Measurements from ENCODE around the gene ALOX5. TPM values are rescaled to one million over a fixed set of nuclear protein-coding genes. Genes with fewer than 3 reads are reported as not detected.

ALOX5 gene
- total RNA-seq, 2 experiments from 2014 or later, result 0.56 to 0.60 TPM

DNA sequence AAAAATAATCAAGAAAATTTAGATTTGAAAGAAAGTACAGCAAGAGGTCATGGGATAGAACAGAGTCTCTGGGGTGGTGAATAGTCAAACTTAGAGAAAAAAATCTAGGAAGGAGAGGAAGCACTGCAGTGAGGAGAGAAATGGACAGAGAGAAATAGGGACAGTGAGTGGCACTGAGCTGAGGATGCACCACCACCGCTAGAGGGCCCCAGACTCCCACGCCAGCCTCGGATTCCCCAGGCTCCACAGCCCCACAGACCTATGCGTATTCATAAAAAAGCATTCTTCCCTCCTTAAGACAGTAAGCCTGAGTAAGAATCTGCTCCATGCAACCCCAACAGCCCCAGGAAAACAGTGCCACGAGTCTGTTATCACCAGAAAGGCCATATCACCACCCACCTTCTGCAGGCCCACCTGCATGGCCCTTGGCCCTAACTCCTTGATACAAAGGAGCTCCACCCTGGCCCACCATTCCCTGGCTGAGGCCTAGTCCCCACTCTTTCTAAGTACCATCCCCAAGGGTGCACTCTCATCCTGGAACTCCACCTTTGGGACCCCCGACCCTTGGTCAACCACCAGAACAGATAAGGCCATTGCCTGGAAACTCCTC lies 91.0 kb downstream of the ALOX5 start:
- Mint-ChIP-seq H3K4me3 (no peak overlapping the region), H3K27ac (no peak overlapping the region), H3K9me3 (no peaks in the 10 kb centered on the region), H3K27me3 (no peaks in the 10 kb centered on the region), H3K36me3 (ENCODE audit: low read depth) (no peaks in the 10 kb centered on the region), H3K4me1 (ENCODE audit: low read depth) (peaks cover 18% of the 10 kb centered on the region)
- intact Hi-C loops (cut with micrococcal nuclease), result loop anchor here (5.0 to 10.0 kb wide), 2 partner anchors 207 to 260 kb away; partner anchors contain the start of genes WASHC2C and ZFAND4
- ChIA-PET POLR2A (interaction anchor here (0.7 to 1.1 kb wide), 3 partner anchors 41 to 209 kb away, joined by 3 read pairs; no protein-coding TSS in a partner anchor), CTCF (interaction anchor here (0.5 to 2.0 kb wide), 36 partner anchors 9 to 261 kb away, joined by 3 to 21 read pairs (median 4); partner anchors contain the start of genes WASHC2C and ZFAND4)
- TF ChIP-seq, protein P1, sequence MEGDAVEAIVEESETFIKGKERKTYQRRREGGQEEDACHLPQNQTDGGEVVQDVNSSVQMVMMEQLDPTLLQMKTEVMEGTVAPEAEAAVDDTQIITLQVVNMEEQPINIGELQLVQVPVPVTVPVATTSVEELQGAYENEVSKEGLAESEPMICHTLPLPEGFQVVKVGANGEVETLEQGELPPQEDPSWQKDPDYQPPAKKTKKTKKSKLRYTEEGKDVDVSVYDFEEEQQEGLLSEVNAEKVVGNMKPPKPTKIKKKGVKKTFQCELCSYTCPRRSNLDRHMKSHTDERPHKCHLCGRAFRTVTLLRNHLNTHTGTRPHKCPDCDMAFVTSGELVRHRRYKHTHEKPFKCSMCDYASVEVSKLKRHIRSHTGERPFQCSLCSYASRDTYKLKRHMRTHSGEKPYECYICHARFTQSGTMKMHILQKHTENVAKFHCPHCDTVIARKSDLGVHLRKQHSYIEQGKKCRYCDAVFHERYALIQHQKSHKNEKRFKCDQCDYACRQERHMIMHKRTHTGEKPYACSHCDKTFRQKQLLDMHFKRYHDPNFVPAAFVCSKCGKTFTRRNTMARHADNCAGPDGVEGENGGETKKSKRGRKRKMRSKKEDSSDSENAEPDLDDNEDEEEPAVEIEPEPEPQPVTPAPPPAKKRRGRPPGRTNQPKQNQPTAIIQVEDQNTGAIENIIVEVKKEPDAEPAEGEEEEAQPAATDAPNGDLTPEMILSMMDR (IDR thresholded peaks at IDR 0.05), result peak; percentile 94
- ATAC-seq, result peak; percentile 98
- DNase-seq, result peak; percentile 85

DNA sequence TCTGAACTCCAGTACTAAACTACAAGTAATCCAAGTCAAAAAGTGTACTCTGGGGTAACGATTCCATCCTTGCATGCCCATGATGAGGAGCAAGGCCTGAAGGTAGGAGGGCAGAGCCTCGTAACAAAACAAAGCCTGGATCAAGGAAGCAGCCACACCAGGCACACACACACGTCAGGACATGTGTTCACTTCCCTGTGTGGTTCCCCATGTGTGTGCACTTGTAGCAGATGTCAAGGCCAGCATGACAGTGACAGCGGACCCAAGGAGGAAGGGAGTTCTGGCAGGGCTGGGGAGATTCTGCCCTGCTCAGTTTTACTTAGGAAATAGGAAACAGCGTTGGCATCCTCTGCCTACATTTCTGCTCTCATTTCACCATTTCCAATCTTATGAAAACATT lies 92.8 kb downstream of the ALOX5 start:
- H3K36me3 Mint-ChIP-seq (ENCODE audit: low read depth), result no peaks in the 10 kb centered on the region
- no peak overlapping the region for H3K4me3 Mint-ChIP-seq
- POLR2A ChIA-PET, result no interaction called here
- H3K9me3 Mint-ChIP-seq, result no peaks in the 10 kb centered on the region
- CTCF ChIA-PET, result no interaction called here
- no peaks in the 10 kb centered on the region for H3K27me3 Mint-ChIP-seq
- H3K4me1 Mint-ChIP-seq (ENCODE audit: low read depth), result peaks cover 30% of the 10 kb centered on the region
- H3K27ac Mint-ChIP-seq, result no peak overlapping the region
- DNase-seq (no peak), ATAC-seq (no peak)
- TF ChIP-seq, protein P1 (IDR thresholded peaks at IDR 0.05), result no peak
- intact Hi-C loops (cut with micrococcal nuclease), result loop anchor here (5.0 to 10.0 kb wide), 2 partner anchors 206 to 258 kb away; partner anchors contain the start of genes WASHC2C and ZFAND4

DNA sequence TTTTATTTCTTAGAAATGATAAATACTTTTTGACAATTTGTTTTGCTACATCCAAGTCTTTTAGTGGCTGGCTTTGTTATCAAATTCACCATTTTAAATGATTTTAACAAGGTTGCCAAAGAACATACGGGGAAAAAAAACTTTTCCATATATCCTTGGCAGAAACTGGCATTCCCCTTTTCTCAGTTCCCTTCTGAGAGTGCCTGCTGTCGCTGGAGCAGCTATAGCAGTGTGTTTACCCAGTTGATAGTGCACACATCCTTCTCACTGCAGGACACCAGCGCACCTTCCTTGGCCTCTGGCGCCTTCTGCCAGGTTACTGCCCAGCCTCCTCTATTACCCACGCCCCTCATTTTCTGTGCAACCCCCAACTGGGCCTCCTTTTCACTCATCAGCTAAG lies 94.1 kb downstream of the ALOX5 start:
- Mint-ChIP-seq H3K27me3 (no peaks in the 10 kb centered on the region), H3K9me3 (no peaks in the 10 kb centered on the region), H3K36me3 (ENCODE audit: low read depth) (no peaks in the 10 kb centered on the region), H3K4me3 (no peak overlapping the region), H3K4me1 (ENCODE audit: low read depth) (peaks cover 31% of the 10 kb centered on the region), H3K27ac (no peak overlapping the region)
- DNase-seq (no peak), ATAC-seq (no peak)
- ChIA-PET POLR2A (interaction anchor here (0.9 kb wide), 1 partner anchor 9 kb away, joined by 3 read pairs; no protein-coding TSS in a partner anchor), CTCF (interaction anchor here (1.1 to 1.6 kb wide), 2 partner anchors 125 to 204 kb away, joined by 3 to 4 read pairs; partner anchors contain the start of gene ZFAND4)
- TF ChIP-seq, protein P1 (IDR thresholded peaks at IDR 0.05), result no peak
- intact Hi-C loops (cut with micrococcal nuclease), result loop anchor here (5.0 to 10.0 kb wide), 2 partner anchors 204 to 257 kb away; partner anchors contain the start of genes WASHC2C and ZFAND4

DNA sequence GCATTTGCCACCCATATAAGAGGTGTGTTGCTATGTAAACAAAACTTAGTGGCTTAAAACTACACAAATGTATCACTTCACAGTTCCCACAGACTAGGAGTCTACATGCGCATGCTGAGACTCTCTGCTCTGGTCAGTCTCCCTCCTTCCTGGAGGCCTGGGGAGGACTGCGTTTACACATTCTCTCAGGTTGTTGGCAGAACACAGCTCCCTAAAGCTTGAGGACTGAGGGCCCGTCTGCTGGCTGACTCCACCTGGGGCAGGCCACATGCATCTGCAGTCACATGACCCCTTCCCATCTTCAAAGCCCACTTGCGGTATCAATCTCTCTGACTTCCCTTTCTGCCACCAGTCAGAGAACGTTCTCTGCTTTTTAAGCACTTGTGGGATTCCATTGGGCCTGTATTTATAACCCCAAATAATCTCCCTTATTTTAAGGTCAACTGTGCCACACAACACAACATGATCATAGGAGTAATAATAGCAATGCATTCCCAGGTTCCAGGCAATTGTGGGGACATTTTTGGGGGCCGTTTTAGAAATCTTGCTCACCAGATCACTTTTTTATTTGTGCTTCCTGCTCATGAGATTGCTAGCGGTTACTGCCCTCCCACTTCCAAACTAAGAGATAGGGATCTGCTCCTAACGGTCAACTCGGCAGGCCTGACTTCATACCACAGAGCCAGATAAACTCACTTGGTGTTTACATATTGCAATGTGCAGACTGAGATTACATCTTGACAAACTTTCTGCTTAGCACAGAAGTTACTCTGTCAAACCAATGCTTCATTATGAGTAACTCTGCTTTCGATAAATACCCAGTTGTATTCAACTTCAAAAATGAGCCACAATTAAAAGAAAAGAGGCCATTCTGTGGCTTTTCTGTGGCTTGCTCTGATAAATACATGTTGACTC lies 96.3 kb downstream of the ALOX5 start:
- no peaks in the 10 kb centered on the region for H3K27me3 Mint-ChIP-seq
- CTCF ChIA-PET, result no interaction called here
- DNase-seq (peak; percentile 78), ATAC-seq (peak; percentile 72)
- intact Hi-C loops (cut with micrococcal nuclease), result no loop called here
- no peaks in the 10 kb centered on the region for H3K36me3 Mint-ChIP-seq (ENCODE audit: low read depth)
- no peaks in the 10 kb centered on the region for H3K9me3 Mint-ChIP-seq
- POLR2A ChIA-PET, result no interaction called here
- peak overlapping the region; percentile 1 for H3K4me3 Mint-ChIP-seq
- peak overlapping the region; percentile 78 for H3K27ac Mint-ChIP-seq
- H3K4me1 Mint-ChIP-seq (ENCODE audit: low read depth), result peaks cover 26% of the 10 kb centered on the region
- TF ChIP-seq, protein P1 (IDR thresholded peaks at IDR 0.05), result no peak

Measured in activated CD8-positive, alpha-beta T cell treated with anti-CD3 and anti-CD28 coated beads for 36 hours (primary cell).